ENCODE results near the gene SIGLEC12.
"Not testable (repeated sequence)": the region's sequence is repeated elsewhere in the genome, so short reads cannot be mapped to it uniquely, and the experiment has no call there.

Gene SIGLEC12

GRCh38 chr19:51511353-51511752, 9.8 kb upstream of the SIGLEC12 start:
- no peak overlapping the region for H3K9ac ChIP-seq (ENCODE audit: insufficient read length)
- no peak for DNase-seq (ENCODE audit: low read depth, low spot score)
- TF ChIP-seq EZH2 (IDR thresholded peaks at IDR 0.05) (no peak), FOXP2 (optimal IDR thresholded peaks at IDR 0.05; ENCODE audit: control extremely low read depth, extremely low read length, insufficient read depth) (no peak), POLR2AphosphoS5 (IDR thresholded peaks at IDR 0.05; ENCODE audit: borderline replicate concordance, low read depth, low read length) (no peak)
- no peak overlapping the region for H3K4me3 ChIP-seq
- no peaks in the 10 kb centered on the region for H3K36me3 ChIP-seq (ENCODE audit: insufficient read depth, low read length)
- H3K27ac ChIP-seq: no peak overlapping the region
- H3K9me3 ChIP-seq (ENCODE audit: low read depth, low read length): no peaks in the 10 kb centered on the region

- Histone ChIP-seq H3K9ac (ENCODE audit: insufficient read length) (no peak overlapping the region), H3K36me3 (ENCODE audit: insufficient read depth, low read length) (no peaks in the 10 kb centered on the region), H3K4me3 (no peak overlapping the region), H3K27ac (no peak overlapping the region), H3K9me3 (ENCODE audit: low read depth, low read length) (no peaks in the 10 kb centered on the region)
- no peak for DNase-seq (ENCODE audit: low read depth, low spot score)
- TF ChIP-seq POLR2AphosphoS5 (IDR thresholded peaks at IDR 0.05; ENCODE audit: borderline replicate concordance, low read depth, low read length) (no peak), FOXP2 (optimal IDR thresholded peaks at IDR 0.05; ENCODE audit: control extremely low read depth, extremely low read length, insufficient read depth) (no peak), EZH2 (IDR thresholded peaks at IDR 0.05) (no peak)
Measured at GRCh38 chr19:51509823-51510660, 8.4 kb upstream of the SIGLEC12 start.

- Histone ChIP-seq H3K9ac (ENCODE audit: insufficient read length) (no peak overlapping the region), H3K27ac (no peak overlapping the region), H3K36me3 (ENCODE audit: insufficient read depth, low read length) (no peaks in the 10 kb centered on the region), H3K9me3 (ENCODE audit: low read depth, low read length) (no peaks in the 10 kb centered on the region), H3K4me3 (no peak overlapping the region)
- DNase-seq (ENCODE audit: low read depth, low spot score): no peak
- no peak for TF ChIP-seq EZH2 (IDR thresholded peaks at IDR 0.05)
- no peak for TF ChIP-seq FOXP2 (optimal IDR thresholded peaks at IDR 0.05; ENCODE audit: control extremely low read depth, extremely low read length, insufficient read depth)
- no peak for TF ChIP-seq POLR2AphosphoS5 (IDR thresholded peaks at IDR 0.05; ENCODE audit: borderline replicate concordance, low read depth, low read length)
Measured at GRCh38 chr19:51508059-51508733, 6.6 kb upstream of the SIGLEC12 start.

GRCh38 chr19:51507640-51508058, 6.0 kb upstream of the SIGLEC12 start:
- Histone ChIP-seq H3K27ac (no peak overlapping the region), H3K9me3 (ENCODE audit: low read depth, low read length) (no peaks in the 10 kb centered on the region), H3K36me3 (ENCODE audit: insufficient read depth, low read length) (no peaks in the 10 kb centered on the region), H3K4me3 (no peak overlapping the region), H3K9ac (ENCODE audit: insufficient read length) (no peak overlapping the region)
- no peak for DNase-seq (ENCODE audit: low read depth, low spot score)
- TF ChIP-seq POLR2AphosphoS5 (IDR thresholded peaks at IDR 0.05; ENCODE audit: borderline replicate concordance, low read depth, low read length) (no peak), EZH2 (IDR thresholded peaks at IDR 0.05) (no peak), FOXP2 (optimal IDR thresholded peaks at IDR 0.05; ENCODE audit: control extremely low read depth, extremely low read length, insufficient read depth) (no peak)

GRCh38 chr19:51507192-51507591, 5.6 kb upstream of the SIGLEC12 start:
- TF ChIP-seq EZH2 (IDR thresholded peaks at IDR 0.05) (no peak), FOXP2 (optimal IDR thresholded peaks at IDR 0.05; ENCODE audit: control extremely low read depth, extremely low read length, insufficient read depth) (no peak), POLR2AphosphoS5 (IDR thresholded peaks at IDR 0.05; ENCODE audit: borderline replicate concordance, low read depth, low read length) (no peak)
- H3K9me3 ChIP-seq (ENCODE audit: low read depth, low read length): no peaks in the 10 kb centered on the region
- H3K9ac ChIP-seq (ENCODE audit: insufficient read length): no peak overlapping the region
- H3K36me3 ChIP-seq (ENCODE audit: insufficient read depth, low read length): no peaks in the 10 kb centered on the region
- no peak overlapping the region for H3K27ac ChIP-seq
- DNase-seq (ENCODE audit: low read depth, low spot score): no peak
- no peak overlapping the region for H3K4me3 ChIP-seq

DNA sequence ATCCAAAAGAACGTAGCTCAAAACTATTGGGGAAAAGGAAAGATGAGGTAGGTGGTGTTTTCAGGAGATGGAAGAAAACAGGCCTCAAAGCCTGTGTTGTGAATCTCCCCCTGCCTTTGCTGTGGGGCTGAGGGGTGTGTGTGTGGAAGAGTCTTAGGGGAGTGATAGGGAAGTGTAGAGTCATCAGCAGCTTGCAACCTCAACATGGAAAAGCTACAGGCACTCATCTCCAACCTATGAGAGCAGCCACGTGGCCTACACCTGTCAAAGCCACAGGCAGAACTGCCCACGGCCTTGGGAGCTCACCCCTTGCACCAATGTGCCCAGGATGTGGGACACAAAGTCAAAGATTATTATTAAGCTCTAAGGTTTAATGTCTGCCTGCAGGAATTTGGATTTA, 4.3 kb upstream of the SIGLEC12 start:
- H3K9me3 ChIP-seq (ENCODE audit: low read depth, low read length): no peaks in the 10 kb centered on the region
- H3K9ac ChIP-seq (ENCODE audit: insufficient read length): no peak overlapping the region
- TF ChIP-seq POLR2AphosphoS5 (IDR thresholded peaks at IDR 0.05; ENCODE audit: borderline replicate concordance, low read depth, low read length) (no peak), EZH2 (IDR thresholded peaks at IDR 0.05) (no peak), FOXP2 (optimal IDR thresholded peaks at IDR 0.05; ENCODE audit: control extremely low read depth, extremely low read length, insufficient read depth) (no peak)
- no peak overlapping the region for H3K4me3 ChIP-seq
- H3K36me3 ChIP-seq (ENCODE audit: insufficient read depth, low read length): no peaks in the 10 kb centered on the region
- no peak overlapping the region for H3K27ac ChIP-seq
- DNase-seq (ENCODE audit: low read depth, low spot score): no peak

- DNase-seq (ENCODE audit: low read depth, low spot score): no peak
- Histone ChIP-seq H3K4me3 (no peak overlapping the region), H3K27ac (no peak overlapping the region), H3K9me3 (ENCODE audit: low read depth, low read length) (no peaks in the 10 kb centered on the region), H3K36me3 (ENCODE audit: insufficient read depth, low read length) (no peaks in the 10 kb centered on the region), H3K9ac (ENCODE audit: insufficient read length) (no peak overlapping the region)
- TF ChIP-seq EZH2 (IDR thresholded peaks at IDR 0.05) (no peak), FOXP2 (optimal IDR thresholded peaks at IDR 0.05; ENCODE audit: control extremely low read depth, extremely low read length, insufficient read depth) (no peak), POLR2AphosphoS5 (IDR thresholded peaks at IDR 0.05; ENCODE audit: borderline replicate concordance, low read depth, low read length) (no peak)
Measured at GRCh38 chr19:51503896-51504295, 2.3 kb upstream of the SIGLEC12 start.

GRCh38 chr19:51503286-51503817, 1.8 kb upstream of the SIGLEC12 start:
- H3K9ac ChIP-seq (ENCODE audit: insufficient read length): no peak overlapping the region
- H3K9me3 ChIP-seq (ENCODE audit: low read depth, low read length): no peaks in the 10 kb centered on the region
- TF ChIP-seq POLR2AphosphoS5 (IDR thresholded peaks at IDR 0.05; ENCODE audit: borderline replicate concordance, low read depth, low read length) (no peak), FOXP2 (optimal IDR thresholded peaks at IDR 0.05; ENCODE audit: control extremely low read depth, extremely low read length, insufficient read depth) (no peak), EZH2 (IDR thresholded peaks at IDR 0.05) (no peak)
- no peak overlapping the region for H3K27ac ChIP-seq
- no peak overlapping the region for H3K4me3 ChIP-seq
- no peaks in the 10 kb centered on the region for H3K36me3 ChIP-seq (ENCODE audit: insufficient read depth, low read length)
- DNase-seq (ENCODE audit: low read depth, low spot score): no peak

- H3K4me3 ChIP-seq; H3K9ac ChIP-seq (ENCODE audit: insufficient read length); DNase-seq (ENCODE audit: low read depth, low spot score); H3K36me3 ChIP-seq (ENCODE audit: insufficient read depth, low read length); H3K9me3 ChIP-seq (ENCODE audit: low read depth, low read length); H3K27ac ChIP-seq: not testable (repeated sequence)
Measured at GRCh38 chr19:51500931-51501330, 669 bp downstream of the SIGLEC12 start.

Measured in SK-N-MC (cell line).